ENCODE measurements around the gene ROCK2. TPM values are rescaled to one million over a fixed set of nuclear protein-coding genes. Genes with fewer than 3 reads are reported as not detected.

Gene ROCK2
- total RNA-seq, 3 donors from 2014 or later (not counting 1 experiment from before 2014, with no cell fraction given) = 19.9 to 28.2 (median 21.9) TPM

- Histone ChIP-seq H3K4me1 (ENCODE audit: control insufficient read depth, insufficient read depth, low read length) (no peaks in the 10 kb centered on the region), H3K27ac (ENCODE audit: low read length) (no peak overlapping the region), H3K4me3 (ENCODE audit: low read length) (no peak overlapping the region), H3K27me3 (ENCODE audit: control insufficient read depth, insufficient read depth, low read length) (no peaks in the 10 kb centered on the region), H3K36me3 (ENCODE audit: control insufficient read depth, insufficient read depth, low read length) (peaks cover 31% of the 10 kb centered on the region), H3K9me3 (ENCODE audit: control insufficient read depth, insufficient read depth, low read length) (no peaks in the 10 kb centered on the region)
- TF ChIP-seq CTCF (IDR thresholded peaks at IDR 0.05) = no peak
- Mint-ChIP-seq H3K36me3 (peaks cover 8% of the 10 kb centered on the region), H3K9me3 (no peaks in the 10 kb centered on the region), H3K4me1 (peaks cover 11 to 13% of the 10 kb centered on the region in 2 donors), H3K27ac (peak overlapping the region in 1 of 2 donors; percentile 27), H3K4me3 (no peak overlapping the region), H3K27me3 (ENCODE audit: low read depth in 2 of 2) (no peaks in the 10 kb centered on the region)
- intact Hi-C loops (cut with micrococcal nuclease) = no loop called here
- ATAC-seq = peak; percentile 21 to 29 (median 22)
- peak in 1 of 2 donors; percentile 2 for DNase-seq
- WGBS (ENCODE audit: insufficient coverage) = 61% methylated on average over 2 of the region's 3 CpGs
Measured at GRCh38 chr2:11203480-11203879, 141.0 kb downstream of the ROCK2 start.

GRCh38 chr2:11201969-11202368, 142.5 kb downstream of the ROCK2 start:
- Histone ChIP-seq H3K36me3 (ENCODE audit: control insufficient read depth, insufficient read depth, low read length) (peaks cover 30% of the 10 kb centered on the region), H3K4me1 (ENCODE audit: control insufficient read depth, insufficient read depth, low read length) (no peaks in the 10 kb centered on the region), H3K27ac (ENCODE audit: low read length) (no peak overlapping the region), H3K27me3 (ENCODE audit: control insufficient read depth, insufficient read depth, low read length) (no peaks in the 10 kb centered on the region), H3K9me3 (ENCODE audit: control insufficient read depth, insufficient read depth, low read length) (no peaks in the 10 kb centered on the region), H3K4me3 (ENCODE audit: low read length) (no peak overlapping the region)
- H3K27me3 Mint-ChIP-seq (ENCODE audit: low read depth in 2 of 2) = no peaks in the 10 kb centered on the region
- peaks cover 8% of the 10 kb centered on the region for H3K36me3 Mint-ChIP-seq
- WGBS (ENCODE audit: insufficient coverage) = 96% methylated on average over 5 of the region's 5 CpGs
- no peak overlapping the region for H3K4me3 Mint-ChIP-seq
- no peak for ATAC-seq
- intact Hi-C loops (cut with micrococcal nuclease) = no loop called here
- peaks cover 11 to 13% of the 10 kb centered on the region in 2 donors for H3K4me1 Mint-ChIP-seq
- no peak for DNase-seq
- TF ChIP-seq CTCF (IDR thresholded peaks at IDR 0.05) = no peak
- no peaks in the 10 kb centered on the region for H3K9me3 Mint-ChIP-seq
- no peak overlapping the region for H3K27ac Mint-ChIP-seq

DNA sequence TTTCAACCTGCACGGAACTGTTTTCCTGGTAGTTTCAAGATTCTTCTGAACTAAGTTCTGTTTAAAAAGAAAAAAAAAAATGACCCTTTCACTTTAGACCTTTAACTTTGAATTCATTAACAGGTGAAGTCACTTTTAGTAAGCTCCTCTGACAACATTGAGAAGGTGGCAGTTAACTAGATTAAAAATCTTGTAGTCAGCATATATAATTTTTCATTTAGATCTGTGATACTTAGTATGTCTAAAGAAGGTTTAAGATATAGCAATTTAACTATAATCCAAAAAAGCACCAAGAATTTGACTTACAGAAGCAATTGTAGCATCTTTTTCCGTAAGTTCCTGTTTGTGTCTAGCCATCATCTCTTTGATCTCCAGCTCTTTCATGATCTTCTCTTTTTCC, 143.8 kb downstream of the ROCK2 start:
- intact Hi-C loops (cut with micrococcal nuclease) = no loop called here

More for the DNA sequence above, 143.8 kb downstream of the ROCK2 start:
- Mint-ChIP-seq H3K27me3 (ENCODE audit: low read depth in 2 of 2) (no peaks in the 10 kb centered on the region), H3K4me1 (peaks cover 11 to 13% of the 10 kb centered on the region in 2 donors), H3K4me3 (no peak overlapping the region), H3K36me3 (peaks cover 8% of the 10 kb centered on the region), H3K9me3 (no peaks in the 10 kb centered on the region), H3K27ac (no peak overlapping the region)
- DNase-seq (no peak), ATAC-seq (no peak)
- no peaks in the 10 kb centered on the region for H3K4me1 ChIP-seq (ENCODE audit: control insufficient read depth, insufficient read depth, low read length)
- no peak for TF ChIP-seq CTCF (IDR thresholded peaks at IDR 0.05)
- H3K27me3 ChIP-seq (ENCODE audit: control insufficient read depth, insufficient read depth, low read length) = no peaks in the 10 kb centered on the region
- 96% methylated on average over 1 of the region's 2 CpGs for WGBS (ENCODE audit: insufficient coverage)
- H3K27ac ChIP-seq (ENCODE audit: low read length) = no peak overlapping the region
- H3K4me3 ChIP-seq (ENCODE audit: low read length) = no peak overlapping the region
- H3K9me3 ChIP-seq (ENCODE audit: control insufficient read depth, insufficient read depth, low read length) = no peaks in the 10 kb centered on the region
- H3K36me3 ChIP-seq (ENCODE audit: control insufficient read depth, insufficient read depth, low read length) = peaks cover 37% of the 10 kb centered on the region
